Measurements from ENCODE around the gene PSAP. TPM values are rescaled to one million over a fixed set of nuclear protein-coding genes. Genes with fewer than 3 reads are reported as not detected.

Gene PSAP
- total RNA-seq, 1 donor from 2014 or later, result 210 TPM

DNA sequence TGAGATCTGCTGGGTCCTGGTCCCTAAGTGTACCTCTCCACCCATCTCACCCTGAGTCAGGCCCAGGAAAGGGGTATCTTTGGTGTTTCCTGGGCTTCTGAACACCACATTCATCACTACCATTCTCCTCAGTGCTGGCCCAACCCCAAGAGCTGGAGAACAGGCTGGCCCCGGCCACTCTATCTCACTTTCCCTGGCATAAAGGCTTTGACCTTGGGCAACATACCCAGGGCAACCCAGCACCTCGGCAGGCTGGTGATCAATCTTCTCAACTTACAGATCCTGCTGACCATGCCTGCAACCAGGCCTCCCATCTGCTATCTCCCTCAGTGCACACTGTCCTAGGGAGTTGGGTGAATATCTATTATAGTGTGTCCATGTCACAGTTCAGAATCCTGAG lies 79.8 kb downstream of the PSAP start:
- DNase-seq, result no peak
- intact Hi-C loops (cut with micrococcal nuclease), result loop anchor here (5.0 kb wide), 2 partner anchors 41 to 59 kb away; no protein-coding TSS in a partner anchor
- Mint-ChIP-seq H3K9me3 (no peaks in the 10 kb centered on the region), H3K27me3 (no peaks in the 10 kb centered on the region), H3K4me1 (peaks cover 93% of the 10 kb centered on the region), H3K4me3 (peak overlapping the region; percentile 88), H3K27ac (peak overlapping the region; percentile 87), H3K36me3 (ENCODE audit: low read depth) (peaks cover 7% of the 10 kb centered on the region)
- ATAC-seq (ENCODE audit: low read depth), result no peak
- ChIA-PET POLR2A (interaction anchor here (0.9 to 8.7 kb wide), 7 partner anchors 19 to 393 kb away, joined by 3 to 79 read pairs (median 5); partner anchors contain the start of gene PSAP), CTCF (interaction anchor here (1.5 to 4.9 kb wide), 3 partner anchors 41 to 124 kb away, joined by 6 to 17 read pairs (median 17); no protein-coding TSS in a partner anchor)
- TF ChIP-seq, protein P1, sequence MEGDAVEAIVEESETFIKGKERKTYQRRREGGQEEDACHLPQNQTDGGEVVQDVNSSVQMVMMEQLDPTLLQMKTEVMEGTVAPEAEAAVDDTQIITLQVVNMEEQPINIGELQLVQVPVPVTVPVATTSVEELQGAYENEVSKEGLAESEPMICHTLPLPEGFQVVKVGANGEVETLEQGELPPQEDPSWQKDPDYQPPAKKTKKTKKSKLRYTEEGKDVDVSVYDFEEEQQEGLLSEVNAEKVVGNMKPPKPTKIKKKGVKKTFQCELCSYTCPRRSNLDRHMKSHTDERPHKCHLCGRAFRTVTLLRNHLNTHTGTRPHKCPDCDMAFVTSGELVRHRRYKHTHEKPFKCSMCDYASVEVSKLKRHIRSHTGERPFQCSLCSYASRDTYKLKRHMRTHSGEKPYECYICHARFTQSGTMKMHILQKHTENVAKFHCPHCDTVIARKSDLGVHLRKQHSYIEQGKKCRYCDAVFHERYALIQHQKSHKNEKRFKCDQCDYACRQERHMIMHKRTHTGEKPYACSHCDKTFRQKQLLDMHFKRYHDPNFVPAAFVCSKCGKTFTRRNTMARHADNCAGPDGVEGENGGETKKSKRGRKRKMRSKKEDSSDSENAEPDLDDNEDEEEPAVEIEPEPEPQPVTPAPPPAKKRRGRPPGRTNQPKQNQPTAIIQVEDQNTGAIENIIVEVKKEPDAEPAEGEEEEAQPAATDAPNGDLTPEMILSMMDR (IDR thresholded peaks at IDR 0.05), result no peak

DNA sequence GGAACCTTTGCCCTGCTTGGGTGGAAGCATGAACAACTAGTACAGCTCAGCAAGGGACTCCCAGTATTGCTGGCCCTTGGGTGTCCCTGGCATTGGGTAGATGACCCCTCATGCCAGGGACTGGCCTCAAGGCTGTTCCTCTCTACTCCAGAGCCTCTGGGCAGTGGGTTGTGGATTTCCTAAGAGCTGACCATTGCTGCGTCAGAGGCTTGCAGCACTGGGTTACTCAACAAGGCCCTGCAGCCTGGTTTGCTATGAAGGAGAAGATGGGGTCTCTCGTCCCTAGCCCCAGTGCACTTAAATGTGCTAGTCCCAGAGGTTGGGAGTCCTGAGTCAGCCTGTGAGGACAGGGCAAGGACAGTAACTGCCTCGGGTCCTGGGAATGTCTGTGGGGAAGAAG lies 80.3 kb downstream of the PSAP start:
- no peak for DNase-seq
- peaks cover 10% of the 10 kb centered on the region for H3K36me3 Mint-ChIP-seq (ENCODE audit: low read depth)
- TF ChIP-seq, protein P1 (IDR thresholded peaks at IDR 0.05), result no peak

DNA sequence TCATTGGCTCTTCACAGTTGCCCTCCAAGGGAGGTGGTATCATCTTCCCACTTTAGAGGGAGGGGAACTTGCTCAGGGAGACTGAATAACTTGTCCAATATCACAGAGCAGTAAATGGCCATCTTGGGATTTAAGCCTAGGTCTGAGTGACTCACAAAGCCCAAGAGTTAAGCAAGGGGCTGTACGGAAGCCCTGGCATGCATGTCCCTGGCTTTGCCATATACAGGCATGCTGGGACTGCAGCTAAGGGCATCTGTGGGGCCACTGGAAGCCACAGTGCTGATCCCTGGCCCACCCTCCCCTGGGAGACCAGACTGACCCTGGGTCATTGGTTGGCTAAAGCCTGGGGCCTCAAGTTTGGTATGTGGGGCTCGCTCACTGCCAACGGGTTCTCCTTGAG lies 80.8 kb downstream of the PSAP start:
- no peaks in the 10 kb centered on the region for H3K9me3 Mint-ChIP-seq

More for the DNA sequence above, 80.3 kb downstream of the PSAP start:
- ChIA-PET CTCF (interaction anchor here (1.5 kb wide), 1 partner anchor 41 kb away, joined by 6 read pairs; no protein-coding TSS in a partner anchor), POLR2A (interaction anchor here (0.7 to 8.7 kb wide), 9 partner anchors 12 to 80 kb away, joined by 3 to 79 read pairs (median 5); partner anchors contain the start of gene PSAP)
- Mint-ChIP-seq H3K4me3 (peak overlapping the region; percentile 55), H3K27ac (peak overlapping the region; percentile 91), H3K27me3 (no peaks in the 10 kb centered on the region), H3K4me1 (peaks cover 92% of the 10 kb centered on the region), H3K9me3 (no peaks in the 10 kb centered on the region)
- ATAC-seq (ENCODE audit: low read depth), result no peak
- intact Hi-C loops (cut with micrococcal nuclease), result loop anchor here (5.0 kb wide), 2 partner anchors 42 to 58 kb away; no protein-coding TSS in a partner anchor

DNA sequence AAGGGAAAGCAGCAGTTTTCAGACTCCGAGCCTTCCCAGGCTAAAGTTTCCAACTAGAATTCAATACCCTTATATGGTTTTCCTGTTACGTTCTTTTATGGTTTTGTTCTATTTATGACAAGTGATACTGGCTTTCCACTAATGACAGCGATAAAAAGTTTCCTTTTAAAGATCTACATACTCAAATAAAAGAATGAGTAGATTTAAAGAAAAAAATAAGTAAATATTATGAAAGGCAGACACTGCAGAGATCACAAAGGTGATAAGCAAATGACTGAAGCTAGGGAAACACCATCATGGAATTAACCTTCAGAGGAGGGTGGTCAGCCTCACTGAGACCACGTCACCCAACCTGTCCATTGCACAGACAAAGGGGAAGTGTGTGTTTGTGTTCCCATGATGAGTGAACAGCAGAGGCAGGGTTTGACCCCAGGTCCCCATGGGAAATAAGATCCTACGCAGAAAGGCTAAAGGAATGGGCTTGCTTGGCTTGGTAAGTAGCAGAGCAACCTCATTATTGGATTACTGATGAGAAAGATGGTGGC lies 81.7 kb downstream of the PSAP start:
- DNase-seq (no peak), ATAC-seq (ENCODE audit: low read depth) (peak; percentile 39)
- intact Hi-C loops (cut with micrococcal nuclease), result loop anchor here (1.0 to 10.0 kb wide), 8 partner anchors 21 to 1643 kb away; partner anchors contain the start of genes ANAPC16, ANXA7 and ASCC1
- Mint-ChIP-seq H3K9me3 (no peaks in the 10 kb centered on the region), H3K27me3 (no peaks in the 10 kb centered on the region), H3K4me1 (peaks cover 89% of the 10 kb centered on the region), H3K27ac (peak overlapping the region; percentile 91), H3K4me3 (peak overlapping the region; percentile 68), H3K36me3 (ENCODE audit: low read depth) (peaks cover 13% of the 10 kb centered on the region)
- ChIA-PET POLR2A (interaction anchor here (0.9 to 8.7 kb wide), 13 partner anchors 11 to 104 kb away, joined by 3 to 79 read pairs (median 5); partner anchors contain the start of gene PSAP), CTCF (interaction anchor here (0.7 to 1.6 kb wide), 8 partner anchors 14 to 450 kb away, joined by 3 to 4 read pairs (median 3); partner anchors contain the start of gene SLC29A3)
- TF ChIP-seq, protein P1 (IDR thresholded peaks at IDR 0.05), result no peak

More for the DNA sequence above, 80.8 kb downstream of the PSAP start:
- DNase-seq (no peak), ATAC-seq (ENCODE audit: low read depth) (no peak)
- Mint-ChIP-seq H3K27ac (peak overlapping the region; percentile 91), H3K4me3 (peak overlapping the region; percentile 68), H3K27me3 (no peaks in the 10 kb centered on the region), H3K4me1 (peaks cover 92% of the 10 kb centered on the region), H3K36me3 (ENCODE audit: low read depth) (peaks cover 13% of the 10 kb centered on the region)
- TF ChIP-seq, protein P1 (IDR thresholded peaks at IDR 0.05), result no peak
- CTCF ChIA-PET, result no interaction called here
- POLR2A ChIA-PET, result interaction anchor here (0.7 to 8.7 kb wide), 11 partner anchors 13 to 81 kb away, joined by 3 to 79 read pairs (median 5); partner anchors contain the start of gene PSAP
- intact Hi-C loops (cut with micrococcal nuclease), result loop anchor here (5.0 kb wide), 2 partner anchors 42 to 58 kb away; no protein-coding TSS in a partner anchor

Data from activated B cell treated with CpG ODN at 0.5 μM for 24 hours (primary cell).